Transverse colon (tissue), 4 donors: ENCODE measurements around the gene OR10H1.

Source experiments
- CTCF ChIP-seq, 5 experiments: fragments of 200-600 bp in 3 of 5; fragments of 450-650 bp in 2 of 5; sonication (generic) in 3 of 5; IDR thresholded peaks; 1 replicate in 2 of 5; 2 replicates in 3 of 5; pipeline ENCODE4 v1.5.1; 2016 to 2017; ENCODE audit warnings: antibody characterized with exemption in 5 of 5, inconsistent platforms in 3 of 5, mild to moderate bottlenecking in 2 of 5, moderate library complexity in 1 of 5
- EP300 ChIP-seq: sonication (generic); formaldehyde crosslinking; IDR thresholded peaks from one replicate; pipeline ENCODE4 v1.6.1; 2017; ENCODE audit warnings: antibody characterized with exemption, low read depth
- POLR2AphosphoS5 ChIP-seq, 3 donors: sonication (generic); formaldehyde crosslinking; IDR thresholded peaks; one replicate each; pipeline ENCODE4 v1.6.1; 2016; ENCODE audit warnings: antibody characterized with exemption in 3 of 3

GRCh38 chr19:15829306-15829698, 13.8 kb upstream of the OR10H1 start:
- TF ChIP-seq CTCF (IDR thresholded peaks at IDR 0.05) (no peak), EP300 (no peak), POLR2AphosphoS5 (IDR thresholded peaks at IDR 0.05) (no peak)
